Muscle of leg (tissue), 11 donors: ENCODE results near the gene FN1. TPM values are rescaled to one million over a fixed set of nuclear protein-coding genes. Genes with fewer than 3 reads are reported as not detected.

Source experiments
- DNase-seq: peaks from one replicate; pipeline ENCODE4 v3.0.0; 2013
- H3K27ac ChIP-seq: one replicate; pipeline ENCODE4 v1.5.1; 2013; ENCODE audit warnings: mild to moderate bottlenecking, low read length, control low read depth
- H3K27me3 ChIP-seq: one replicate; pipeline ENCODE4 v1.6.1; 2013; ENCODE audit warnings: low read length; ENCODE audit not compliant: control insufficient read depth, insufficient read depth
- H3K36me3 ChIP-seq: one replicate; pipeline ENCODE4 v1.6.1; 2013; ENCODE audit warnings: low read length; ENCODE audit not compliant: control insufficient read depth, insufficient read depth
- H3K4me1 ChIP-seq: one replicate; pipeline ENCODE4 v1.6.1; 2013; ENCODE audit warnings: low read length; ENCODE audit not compliant: control insufficient read depth, insufficient read depth
- H3K4me3 ChIP-seq: one replicate; pipeline ENCODE4 v1.5.1; 2013; ENCODE audit warnings: low read length, control low read depth
- H3K9me3 ChIP-seq: replicated peaks from 2 replicates; pipeline ENCODE4 v1.6.1; 2013; ENCODE audit warnings: low read depth, low read length; ENCODE audit not compliant: control insufficient read depth
- WGBS: methylation state at CpG from one replicate; pipeline ENCODE4 v1.1.5; 2013; ENCODE audit warnings: missing lambda C conversion rate; ENCODE audit not compliant: insufficient coverage; 5-methylcytosine and 5-hydroxymethylcytosine counted together
- polyA plus RNA-seq, 8 donors: library from polyadenylated mRNA; unstranded; fragments of 120-200 nt; gene quantifications; one replicate each; pipeline versions ENCODE4 v1.2.1 to v1.2.3, GENCODE V29; 2013; ENCODE audit warnings: inconsistent platforms in 1 of 8, low replicate concordance in 1 of 8; ENCODE audit not compliant: insufficient read length in 8 of 8, insufficient read depth in 1 of 8
- total RNA-seq: library from RNA; stranded (reverse); fragments of 120-200 nt; gene quantifications from one replicate; pipeline ENCODE4 v1.2.4, GENCODE V29; 2013

FN1 gene
- total and polyA plus RNA-seq, 9 donors, result 335 to 1,030 (median 518) TPM

GRCh38 chr2:215399067-215399716, 36.7 kb downstream of the FN1 start:
- Histone ChIP-seq H3K27ac (no peak overlapping the region), H3K36me3 (peaks cover 31% of the 10 kb centered on the region), H3K4me1 (no peaks in the 10 kb centered on the region), H3K4me3 (no peak overlapping the region), H3K27me3 (no peaks in the 10 kb centered on the region), H3K9me3 (no peaks in the 10 kb centered on the region)
- DNase-seq, result no peak
- no CpG with 5 or more reads among the region's 3 CpGs for WGBS

- peaks cover 34% of the 10 kb centered on the region for H3K36me3 ChIP-seq
- no peak overlapping the region for H3K27ac ChIP-seq
- no peak for DNase-seq
- no peaks in the 10 kb centered on the region for H3K27me3 ChIP-seq
- 60% methylated on average over 1 of the region's 9 CpGs for WGBS
- no peaks in the 10 kb centered on the region for H3K9me3 ChIP-seq
- no peak overlapping the region for H3K4me3 ChIP-seq
- H3K4me1 ChIP-seq, result no peaks in the 10 kb centered on the region
Measured at GRCh38 chr2:215397632-215398341, 38.1 kb downstream of the FN1 start.

GRCh38 chr2:215396595-215397313, 39.1 kb downstream of the FN1 start:
- H3K36me3 ChIP-seq, result peaks cover 39% of the 10 kb centered on the region
- H3K4me1 ChIP-seq, result no peaks in the 10 kb centered on the region
- H3K9me3 ChIP-seq, result no peaks in the 10 kb centered on the region
- WGBS, result no CpG with 5 or more reads among the region's 2 CpGs
- H3K27ac ChIP-seq, result no peak overlapping the region
- H3K4me3 ChIP-seq, result no peak overlapping the region
- peak; percentile 79 for DNase-seq
- H3K27me3 ChIP-seq, result no peaks in the 10 kb centered on the region

- no peak for DNase-seq
- Histone ChIP-seq H3K4me1 (no peaks in the 10 kb centered on the region), H3K9me3 (no peaks in the 10 kb centered on the region), H3K27me3 (no peaks in the 10 kb centered on the region), H3K4me3 (no peak overlapping the region), H3K27ac (no peak overlapping the region), H3K36me3 (peaks cover 39% of the 10 kb centered on the region)
- no CpG with 5 or more reads among the region's 5 CpGs for WGBS
Measured at GRCh38 chr2:215395687-215396460, 40.0 kb downstream of the FN1 start.

- H3K4me3 ChIP-seq, result no peak overlapping the region
- H3K27me3 ChIP-seq, result no peaks in the 10 kb centered on the region
- H3K4me1 ChIP-seq, result no peaks in the 10 kb centered on the region
- no peak overlapping the region for H3K27ac ChIP-seq
- no CpG with 5 or more reads among the region's 7 CpGs for WGBS
- no peaks in the 10 kb centered on the region for H3K9me3 ChIP-seq
- H3K36me3 ChIP-seq, result peaks cover 45% of the 10 kb centered on the region
- DNase-seq, result peak; percentile 48
Measured at GRCh38 chr2:215394102-215394805, 41.6 kb downstream of the FN1 start.

GRCh38 chr2:215392687-215393270, 43.1 kb downstream of the FN1 start:
- 94% methylated on average over 5 of the region's 12 CpGs for WGBS
- Histone ChIP-seq H3K36me3 (peaks cover 44% of the 10 kb centered on the region), H3K27ac (no peak overlapping the region), H3K27me3 (no peaks in the 10 kb centered on the region), H3K4me3 (no peak overlapping the region), H3K9me3 (no peaks in the 10 kb centered on the region), H3K4me1 (no peaks in the 10 kb centered on the region)
- no peak for DNase-seq

GRCh38 chr2:215392164-215392563, 43.7 kb downstream of the FN1 start:
- Histone ChIP-seq H3K4me3 (no peak overlapping the region), H3K9me3 (no peaks in the 10 kb centered on the region), H3K27ac (no peak overlapping the region), H3K36me3 (peaks cover 41% of the 10 kb centered on the region), H3K27me3 (no peaks in the 10 kb centered on the region), H3K4me1 (no peaks in the 10 kb centered on the region)
- DNase-seq, result no peak

- no peak overlapping the region for H3K4me3 ChIP-seq
- H3K27me3 ChIP-seq, result no peaks in the 10 kb centered on the region
- peaks cover 39% of the 10 kb centered on the region for H3K36me3 ChIP-seq
- WGBS, result 96% methylated on average over 3 of the region's 5 CpGs
- no peaks in the 10 kb centered on the region for H3K4me1 ChIP-seq
- DNase-seq, result no peak
- no peaks in the 10 kb centered on the region for H3K9me3 ChIP-seq
- no peak overlapping the region for H3K27ac ChIP-seq
Measured at GRCh38 chr2:215391531-215391930, 44.3 kb downstream of the FN1 start.

GRCh38 chr2:215390550-215390913, 45.3 kb downstream of the FN1 start:
- no peaks in the 10 kb centered on the region for H3K9me3 ChIP-seq
- no peak overlapping the region for H3K4me3 ChIP-seq
- no peak overlapping the region for H3K27ac ChIP-seq
- 83% methylated on average over 1 of the region's 2 CpGs for WGBS
- peaks cover 42% of the 10 kb centered on the region for H3K36me3 ChIP-seq
- DNase-seq, result no peak
- no peaks in the 10 kb centered on the region for H3K4me1 ChIP-seq
- no peaks in the 10 kb centered on the region for H3K27me3 ChIP-seq
